ENCODE measurements around the gene RBBP8NL. TPM values are rescaled to one million over a fixed set of nuclear protein-coding genes. Genes with fewer than 3 reads are reported as not detected.
A peak's percentile ranks its signal among the peaks of the same experiment; 100 is the strongest.
"Not testable (repeated sequence)": the region's sequence is repeated elsewhere in the genome, so short reads cannot be mapped to it uniquely, and the experiment has no call there.

RBBP8NL gene
- polyA plus RNA-seq, 6 donors from 2014 or later, result not detected

GRCh38 chr20:62378215-62378614 lies 49.1 kb downstream of the RBBP8NL start:
- H3K27ac Mint-ChIP-seq, result no peak overlapping the region
- peaks cover 0 to 1% (median 0%) of the 10 kb centered on the region in 3 donors for H3K27me3 Mint-ChIP-seq
- DNase-seq (no peak), ATAC-seq (ENCODE audit: low read depth in 2 of 2) (no peak)
- peaks cover 13 to 22% (median 19%) of the 10 kb centered on the region in 3 donors for H3K4me1 Mint-ChIP-seq
- H3K9me3 Mint-ChIP-seq, result peaks cover 0 to 6% (median 0%) of the 10 kb centered on the region in 7 donors
- H3K36me3 Mint-ChIP-seq, result peaks cover 6 to 10% of the 10 kb centered on the region in 2 donors
- no peak overlapping the region for H3K4me3 Mint-ChIP-seq

GRCh38 chr20:62377615-62378178 lies 49.6 kb downstream of the RBBP8NL start:
- peaks cover 2 to 7% (median 2%) of the 10 kb centered on the region in 3 donors for H3K27me3 Mint-ChIP-seq
- ATAC-seq (ENCODE audit: low read depth in 2 of 2) (no peak), DNase-seq (no peak)
- H3K27ac Mint-ChIP-seq, result no peak overlapping the region
- H3K9me3 Mint-ChIP-seq, result peaks cover 0 to 6% (median 0%) of the 10 kb centered on the region in 7 donors
- H3K4me1 Mint-ChIP-seq, result peaks cover 15 to 19% (median 18%) of the 10 kb centered on the region in 3 donors
- no peak overlapping the region for H3K4me3 Mint-ChIP-seq
- peaks cover 6 to 10% of the 10 kb centered on the region in 2 donors for H3K36me3 Mint-ChIP-seq

- Mint-ChIP-seq H3K36me3 (peaks cover 4 to 6% of the 10 kb centered on the region in 2 donors), H3K27ac (peak overlapping the region in 1 of 6 donors; percentile 66), H3K27me3 (peaks cover 4 to 7% (median 5%) of the 10 kb centered on the region in 3 donors), H3K4me1 (peaks cover 11 to 14% (median 13%) of the 10 kb centered on the region in 3 donors), H3K9me3 (peaks cover 0 to 4% (median 0%) of the 10 kb centered on the region in 7 donors), H3K4me3 (peak overlapping the region in 1 of 8 donors; percentile 21)
- DNase-seq (no peak), ATAC-seq (ENCODE audit: low read depth in 2 of 2) (no peak)
Observed at GRCh38 chr20:62377064-62377461, 50.3 kb downstream of the RBBP8NL start.

- H3K27me3 Mint-ChIP-seq, result peaks cover 4 to 7% (median 5%) of the 10 kb centered on the region in 3 donors
- ATAC-seq (ENCODE audit: low read depth in 2 of 2), result no peak
- no peak for DNase-seq
- H3K36me3 Mint-ChIP-seq, result no peaks in the 10 kb centered on the region
- peaks cover 7 to 10% (median 8%) of the 10 kb centered on the region in 3 donors for H3K4me1 Mint-ChIP-seq
- H3K4me3 Mint-ChIP-seq, result peak overlapping the region in 1 of 8 donors; percentile 21
- no peak overlapping the region for H3K27ac Mint-ChIP-seq
- no peaks in the 10 kb centered on the region for H3K9me3 Mint-ChIP-seq
Observed at GRCh38 chr20:62376112-62377063, 51.0 kb downstream of the RBBP8NL start.

GRCh38 chr20:62374331-62375152 lies 52.8 kb downstream of the RBBP8NL start:
- Mint-ChIP-seq H3K9me3 (no peaks in the 10 kb centered on the region), H3K27ac (peak overlapping the region in 1 of 6 donors; percentile 66), H3K27me3 (peaks cover 4 to 7% (median 5%) of the 10 kb centered on the region in 3 donors), H3K4me1 (peaks cover 7 to 10% (median 8%) of the 10 kb centered on the region in 3 donors), H3K36me3 (no peaks in the 10 kb centered on the region), H3K4me3 (peak overlapping the region in 1 of 8 donors; percentile 65)
- no peak for DNase-seq
- no peak for ATAC-seq (ENCODE audit: low read depth in 2 of 2)

- peaks cover 5 to 12% (median 11%) of the 10 kb centered on the region in 3 donors for H3K27me3 Mint-ChIP-seq
- H3K9me3 Mint-ChIP-seq; DNase-seq; H3K4me3 Mint-ChIP-seq; H3K36me3 Mint-ChIP-seq; ATAC-seq (ENCODE audit: low read depth in 2 of 2): not testable (repeated sequence)
- H3K4me1 Mint-ChIP-seq, result peaks cover 12 to 13% (median 13%) of the 10 kb centered on the region in 3 donors
- H3K27ac Mint-ChIP-seq, result peak overlapping the region in 1 of 6 donors; percentile 26
Observed at GRCh38 chr20:62373631-62374179, 53.6 kb downstream of the RBBP8NL start.

GRCh38 chr20:62372042-62372993 lies 55.0 kb downstream of the RBBP8NL start:
- H3K36me3 Mint-ChIP-seq, result no peaks in the 10 kb centered on the region

GRCh38 chr20:62371588-62372041 lies 55.7 kb downstream of the RBBP8NL start:
- H3K4me3 Mint-ChIP-seq, result no peak overlapping the region
- H3K27me3 Mint-ChIP-seq, result peaks cover 5 to 18% (median 11%) of the 10 kb centered on the region in 3 donors
- no peaks in the 10 kb centered on the region for H3K36me3 Mint-ChIP-seq
- DNase-seq, result no peak
- peak overlapping the region in 1 of 6 donors; percentile 47 for H3K27ac Mint-ChIP-seq
- H3K4me1 Mint-ChIP-seq, result peaks cover 13 to 18% (median 16%) of the 10 kb centered on the region in 3 donors
- H3K9me3 Mint-ChIP-seq, result no peaks in the 10 kb centered on the region
- no peak for ATAC-seq (ENCODE audit: low read depth in 2 of 2)

More at GRCh38 chr20:62372042-62372993, 55.0 kb downstream of the RBBP8NL start:
- H3K4me1 Mint-ChIP-seq, result peaks cover 15 to 20% (median 18%) of the 10 kb centered on the region in 3 donors
- H3K27ac Mint-ChIP-seq, result peak overlapping the region in 1 of 6 donors; percentile 47
- ATAC-seq (ENCODE audit: low read depth in 2 of 2) (no peak), DNase-seq (no peak)
- H3K9me3 Mint-ChIP-seq, result no peaks in the 10 kb centered on the region
- peaks cover 5 to 18% (median 11%) of the 10 kb centered on the region in 3 donors for H3K27me3 Mint-ChIP-seq
- H3K4me3 Mint-ChIP-seq, result peak overlapping the region in 2 of 8 donors; percentile 13 to 72

GRCh38 chr20:62370807-62371587 lies 56.3 kb downstream of the RBBP8NL start:
- peaks cover 5 to 18% (median 11%) of the 10 kb centered on the region in 3 donors for H3K27me3 Mint-ChIP-seq
- no peak overlapping the region for H3K27ac Mint-ChIP-seq
- no peaks in the 10 kb centered on the region for H3K9me3 Mint-ChIP-seq
- H3K36me3 Mint-ChIP-seq, result no peaks in the 10 kb centered on the region
- ATAC-seq (ENCODE audit: low read depth in 2 of 2) (no peak), DNase-seq (no peak)
- H3K4me3 Mint-ChIP-seq, result no peak overlapping the region
- H3K4me1 Mint-ChIP-seq, result peaks cover 16 to 19% (median 16%) of the 10 kb centered on the region in 3 donors

- DNase-seq, result no peak
- Mint-ChIP-seq H3K27me3 (peaks cover 5 to 18% (median 11%) of the 10 kb centered on the region in 3 donors), H3K27ac (no peak overlapping the region), H3K4me3 (no peak overlapping the region), H3K36me3 (no peaks in the 10 kb centered on the region), H3K9me3 (no peaks in the 10 kb centered on the region), H3K4me1 (peaks cover 18 to 25% (median 22%) of the 10 kb centered on the region in 3 donors)
- no peak for ATAC-seq (ENCODE audit: low read depth in 2 of 2)
Observed at GRCh38 chr20:62370115-62370806, 57.1 kb downstream of the RBBP8NL start.

- no peak for DNase-seq
- Mint-ChIP-seq H3K27me3 (peaks cover 5 to 18% (median 11%) of the 10 kb centered on the region in 3 donors), H3K4me3 (no peak overlapping the region), H3K27ac (no peak overlapping the region), H3K4me1 (peaks cover 20 to 30% (median 24%) of the 10 kb centered on the region in 3 donors), H3K36me3 (no peaks in the 10 kb centered on the region), H3K9me3 (no peaks in the 10 kb centered on the region)
- no peak for ATAC-seq (ENCODE audit: low read depth in 2 of 2)
Observed at GRCh38 chr20:62369815-62370114, 57.6 kb downstream of the RBBP8NL start.

Measured in naive B cell (primary cell).